ENCODE results near the gene FGL2. TPM values are rescaled to one million over a fixed set of nuclear protein-coding genes. Genes with fewer than 3 reads are reported as not detected.
"Not testable (repeated sequence)": the region's sequence is repeated elsewhere in the genome, so short reads cannot be mapped to it uniquely, and the experiment has no call there.

The FGL2 gene
- polyA plus RNA-seq, 2 of the 4 experiments (the other 2 are of a cell fraction): not detected

DNA sequence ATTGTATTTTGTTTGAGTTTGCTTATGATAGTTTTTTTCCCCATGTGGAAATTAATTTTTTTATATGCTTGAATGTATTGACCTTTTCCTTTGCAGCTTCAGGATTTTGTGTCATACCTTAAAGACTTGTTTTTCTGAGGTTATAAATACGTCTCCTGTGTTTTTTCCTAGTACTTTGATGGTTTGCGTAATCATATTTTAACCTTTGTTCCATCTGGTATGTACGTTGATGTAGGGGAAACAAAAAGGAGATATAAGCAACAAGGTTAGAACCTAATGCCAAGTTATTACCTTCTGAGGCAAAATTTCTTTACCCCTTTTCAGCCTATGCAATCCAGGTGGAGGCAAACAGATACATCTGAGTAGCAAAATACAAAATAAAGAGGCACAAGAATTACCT, 17.9 kb downstream of the FGL2 start:
- WGBS (ENCODE audit: missing lambda C conversion rate): 68% methylated on average over 3 of the region's 3 CpGs
- Histone ChIP-seq H3K4me2 (no peak overlapping the region), H3K4me1 (no peaks in the 10 kb centered on the region), H3K9me3 (no peaks in the 10 kb centered on the region), H3K4me3 (no peak overlapping the region), H3K27ac (no peak overlapping the region)
- CTCF ChIA-PET: interaction anchor here (1.3 kb wide), 1 partner anchor 150 kb away, joined by 3 read pairs; no protein-coding TSS in a partner anchor
- POLR2A ChIA-PET: no interaction called here
- TF ChIP-seq POLR2AphosphoS2 (conservative IDR thresholded peaks at IDR 0.05; ENCODE audit: low read length) (no peak), HMGXB4 (CRISPR knock-in tag; IDR thresholded peaks at IDR 0.05; ENCODE audit: borderline replicate concordance) (no peak), EHF (CRISPR knock-in tag; IDR thresholded peaks at IDR 0.05) (no peak), HOXB5 (CRISPR knock-in tag; IDR thresholded peaks at IDR 0.05) (no peak), ZNF302 (CRISPR knock-in tag; IDR thresholded peaks at IDR 0.05) (no peak), HES2 (IDR thresholded peaks at IDR 0.05) (no peak), ELK1 (IDR thresholded peaks at IDR 0.05; ENCODE audit: low read depth, low read length) (no peak), MYC (IDR thresholded peaks at IDR 0.05; ENCODE audit: borderline replicate concordance, low read length) (no peak), CHD2 (IDR thresholded peaks at IDR 0.05; ENCODE audit: low read length, partially characterized antibody) (no peak), FOSL2 (IDR thresholded peaks at IDR 0.05) (no peak), FOSL2 (CRISPR knock-in tag; IDR thresholded peaks at IDR 0.05) (no peak)
- TF ChIP-seq, protein P1, sequence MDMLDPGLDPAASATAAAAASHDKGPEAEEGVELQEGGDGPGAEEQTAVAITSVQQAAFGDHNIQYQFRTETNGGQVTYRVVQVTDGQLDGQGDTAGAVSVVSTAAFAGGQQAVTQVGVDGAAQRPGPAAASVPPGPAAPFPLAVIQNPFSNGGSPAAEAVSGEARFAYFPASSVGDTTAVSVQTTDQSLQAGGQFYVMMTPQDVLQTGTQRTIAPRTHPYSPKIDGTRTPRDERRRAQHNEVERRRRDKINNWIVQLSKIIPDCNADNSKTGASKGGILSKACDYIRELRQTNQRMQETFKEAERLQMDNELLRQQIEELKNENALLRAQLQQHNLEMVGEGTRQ (IDR thresholded peaks at IDR 0.05): no peak
- FAIRE-seq: no peak
- DNase-seq (ENCODE audit: low read depth in 1 of 2, low spot score in 1 of 2): no peak
- ATAC-seq: no peak

DNA sequence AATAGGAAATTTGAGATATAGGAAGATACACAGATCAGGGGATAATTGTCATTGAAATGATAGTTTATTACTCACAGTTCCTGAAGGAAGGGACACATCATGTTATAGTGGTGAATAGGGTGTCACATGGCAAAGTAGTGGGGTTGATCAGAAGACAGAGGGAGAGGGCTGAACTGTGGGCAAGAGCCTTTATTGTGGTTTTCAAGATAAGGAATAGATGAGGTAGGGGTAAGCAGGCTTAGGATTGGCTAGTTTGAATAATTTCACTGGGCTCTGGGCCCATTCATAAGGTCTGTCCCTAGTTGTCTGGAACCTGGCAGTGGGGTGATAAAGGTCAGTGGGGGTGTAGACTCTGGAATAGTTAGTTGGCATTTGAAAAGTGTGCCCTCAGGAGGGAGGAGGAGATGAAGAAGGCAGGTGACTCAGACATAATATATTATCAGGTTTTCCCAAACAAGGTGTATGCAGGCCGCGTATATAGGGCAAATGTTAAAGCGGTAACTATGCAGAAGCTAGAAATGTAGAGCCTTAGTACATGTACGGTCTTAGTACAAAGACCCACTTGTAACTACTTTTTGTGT, 18.5 kb downstream of the FGL2 start:
- no peak overlapping the region for H3K27ac ChIP-seq
- FAIRE-seq: no peak
- H3K4me2 ChIP-seq: no peak overlapping the region
- no peak for TF ChIP-seq HEYL (CRISPR knock-in tag; IDR thresholded peaks at IDR 0.05)
- no peak for TF ChIP-seq KDM1A (IDR thresholded peaks at IDR 0.05; ENCODE audit: low read depth)
- no peak for TF ChIP-seq ZFP36 (IDR thresholded peaks at IDR 0.05; ENCODE audit: borderline replicate concordance, partially characterized antibody)
- TF ChIP-seq KDM5A (IDR thresholded peaks at IDR 0.05): no peak
- TF ChIP-seq CHD2 (IDR thresholded peaks at IDR 0.05; ENCODE audit: low read length, partially characterized antibody): no peak
- TF ChIP-seq HOXB13 (CRISPR knock-in tag; IDR thresholded peaks at IDR 0.05; ENCODE audit: low read depth): no peak
- TF ChIP-seq, protein P2, sequence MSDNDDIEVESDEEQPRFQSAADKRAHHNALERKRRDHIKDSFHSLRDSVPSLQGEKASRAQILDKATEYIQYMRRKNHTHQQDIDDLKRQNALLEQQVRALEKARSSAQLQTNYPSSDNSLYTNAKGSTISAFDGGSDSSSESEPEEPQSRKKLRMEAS (IDR thresholded peaks at IDR 0.05): no peak
- no peak for TF ChIP-seq CBX8 (IDR thresholded peaks at IDR 0.05)
- no peak for TF ChIP-seq EHF (CRISPR knock-in tag; IDR thresholded peaks at IDR 0.05)
- no peak for TF ChIP-seq FOXS1 (CRISPR knock-in tag; IDR thresholded peaks at IDR 0.05)
- TF ChIP-seq PHF8 (IDR thresholded peaks at IDR 0.05; ENCODE audit: borderline replicate concordance, low read depth): no peak
- TF ChIP-seq NR3C1 (IDR thresholded peaks at IDR 0.05): no peak
- no peak for TF ChIP-seq CEBPB (IDR thresholded peaks at IDR 0.05)
- no peak for TF ChIP-seq TP53 (CRISPR knock-in tag; IDR thresholded peaks at IDR 0.05)
- ChIA-PET CTCF (interaction anchor here (1.3 kb wide), 1 partner anchor 151 kb away, joined by 3 read pairs; no protein-coding TSS in a partner anchor), POLR2A (no interaction called here)
- no peak overlapping the region for H3K4me3 ChIP-seq
- no peaks in the 10 kb centered on the region for H3K9me3 ChIP-seq
- ATAC-seq: no peak
- 94% methylated on average over 4 of the region's 4 CpGs for WGBS (ENCODE audit: missing lambda C conversion rate)
- no peaks in the 10 kb centered on the region for H3K4me1 ChIP-seq
- no peak for DNase-seq (ENCODE audit: low read depth in 1 of 2, low spot score in 1 of 2)

GRCh38 chr7:77178024-77178423, 21.6 kb downstream of the FGL2 start:
- CTCF ChIA-PET; H3K4me1 ChIP-seq; FAIRE-seq; ATAC-seq; H3K27ac ChIP-seq; POLR2A ChIA-PET; H3K4me3 ChIP-seq; DNase-seq (ENCODE audit: low read depth in 1 of 2, low spot score in 1 of 2); H3K9me3 ChIP-seq; H3K4me2 ChIP-seq: not testable (repeated sequence)

- POLR2A ChIA-PET; H3K9me3 ChIP-seq; H3K4me3 ChIP-seq; FAIRE-seq; ATAC-seq; H3K4me2 ChIP-seq; H3K4me1 ChIP-seq; DNase-seq (ENCODE audit: low read depth in 1 of 2, low spot score in 1 of 2); CTCF ChIA-PET; H3K27ac ChIP-seq: not testable (repeated sequence)
- WGBS (ENCODE audit: missing lambda C conversion rate): 84% methylated on average over 9 of the region's 9 CpGs
These were observed 22.2 kb downstream of the FGL2 start for GRCh38 chr7:77177321-77177904.

GRCh38 chr7:77175274-77175800, 24.3 kb downstream of the FGL2 start:
- DNase-seq (ENCODE audit: low read depth in 1 of 2, low spot score in 1 of 2); CTCF ChIA-PET; H3K4me1 ChIP-seq; H3K9me3 ChIP-seq; H3K4me2 ChIP-seq; FAIRE-seq; ATAC-seq; POLR2A ChIA-PET; H3K4me3 ChIP-seq; H3K27ac ChIP-seq: not testable (repeated sequence)
- 63% methylated on average over 2 of the region's 3 CpGs for WGBS (ENCODE audit: missing lambda C conversion rate)

Data from A549 (cell line).